ENCODE results near the gene TLCD4. TPM values are rescaled to one million over a fixed set of nuclear protein-coding genes. Genes with fewer than 3 reads are reported as not detected.

The TLCD4 gene
- total and polyA plus RNA-seq, 2 of the 8 experiments (the other 6 are each of a cell fraction or from before 2014, with no cell fraction given), result 0.79 to 4.2 TPM

GRCh38 chr1:95072532-95073419, 44.4 kb upstream of the TLCD4 start, which contains the start of gene ALG14 (continued):
- TF ChIP-seq NANOG (IDR thresholded peaks at IDR 0.05; ENCODE audit: insufficient read depth, low read depth, low read length, poor library complexity, severe bottlenecking) (no peak), HDAC2 (IDR thresholded peaks at IDR 0.05; ENCODE audit: borderline replicate concordance in 1 of 2, low read depth in 2 of 2, low read length in 2 of 2) (peak; percentile 19 to 90; a peak in 2 of 4 replicates), KDM4A (IDR thresholded peaks at IDR 0.05; ENCODE audit: low read depth, low read length, severe bottlenecking) (peak; percentile 53), SP2 (IDR thresholded peaks at IDR 0.05; ENCODE audit: low read length) (no peak), CHD2 (IDR thresholded peaks at IDR 0.05; ENCODE audit: low read length) (no peak), RXRA (IDR thresholded peaks at IDR 0.05; ENCODE audit: insufficient read depth, low read depth, low read length) (no peak), GABPA (IDR thresholded peaks at IDR 0.05; ENCODE audit: borderline replicate concordance, insufficient read depth, low read length) (no peak), TEAD4 (IDR thresholded peaks at IDR 0.05; ENCODE audit: low read depth, low read length) (no peak), SAP30 (IDR thresholded peaks at IDR 0.05; ENCODE audit: insufficient read depth, insufficient replicate concordance, low read length) (peak; percentile 99), BCL11A (IDR thresholded peaks at IDR 0.05; ENCODE audit: low read depth in 2 of 2, low read length in 2 of 2) (no peak)

Data from H1 (cell line).